B cell (primary cell): Measurements from ENCODE around the gene CLSTN2.

ENCODE experiments used
- EZH2 ChIP-seq: IDR thresholded peaks from 2 replicates; pipeline ENCODE4 v1.6.1; 2012; ENCODE audit warnings: borderline replicate concordance, low read depth, mild to moderate bottlenecking, moderate library complexity, low read length; ENCODE audit not compliant: insufficient read depth, poor library complexity, severe bottlenecking
- TF ChIP-seq, protein P1 (sequence below): fragments of 200-600 bp; IDR thresholded peaks from one replicate; pipeline ENCODE4 v1.8.0; 2022; ENCODE audit warnings: antibody characterized with exemption, mild to moderate bottlenecking

DNA sequence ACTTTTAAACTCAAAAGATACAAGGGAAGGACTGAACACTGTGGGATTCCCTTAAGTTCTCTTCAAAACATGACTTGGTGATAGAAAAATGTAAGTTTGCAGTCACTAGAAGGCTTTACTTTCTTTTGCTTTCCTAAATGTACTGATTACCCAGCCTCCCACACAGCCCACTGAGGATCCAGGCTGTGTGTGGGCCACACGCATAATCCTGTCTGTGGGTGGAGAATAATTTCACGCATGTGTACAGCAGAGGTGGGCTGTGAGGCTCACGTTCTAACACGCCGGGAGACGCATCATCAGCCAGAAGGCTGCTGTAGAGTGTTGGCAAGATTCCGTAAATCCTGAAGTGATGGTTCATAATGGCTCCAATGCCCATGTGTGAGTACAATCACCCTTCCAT, 165.5 kb downstream of the CLSTN2 start:
- TF ChIP-seq, protein P1, sequence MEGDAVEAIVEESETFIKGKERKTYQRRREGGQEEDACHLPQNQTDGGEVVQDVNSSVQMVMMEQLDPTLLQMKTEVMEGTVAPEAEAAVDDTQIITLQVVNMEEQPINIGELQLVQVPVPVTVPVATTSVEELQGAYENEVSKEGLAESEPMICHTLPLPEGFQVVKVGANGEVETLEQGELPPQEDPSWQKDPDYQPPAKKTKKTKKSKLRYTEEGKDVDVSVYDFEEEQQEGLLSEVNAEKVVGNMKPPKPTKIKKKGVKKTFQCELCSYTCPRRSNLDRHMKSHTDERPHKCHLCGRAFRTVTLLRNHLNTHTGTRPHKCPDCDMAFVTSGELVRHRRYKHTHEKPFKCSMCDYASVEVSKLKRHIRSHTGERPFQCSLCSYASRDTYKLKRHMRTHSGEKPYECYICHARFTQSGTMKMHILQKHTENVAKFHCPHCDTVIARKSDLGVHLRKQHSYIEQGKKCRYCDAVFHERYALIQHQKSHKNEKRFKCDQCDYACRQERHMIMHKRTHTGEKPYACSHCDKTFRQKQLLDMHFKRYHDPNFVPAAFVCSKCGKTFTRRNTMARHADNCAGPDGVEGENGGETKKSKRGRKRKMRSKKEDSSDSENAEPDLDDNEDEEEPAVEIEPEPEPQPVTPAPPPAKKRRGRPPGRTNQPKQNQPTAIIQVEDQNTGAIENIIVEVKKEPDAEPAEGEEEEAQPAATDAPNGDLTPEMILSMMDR = no peak
- TF ChIP-seq EZH2 = no peak
